HEK293T (cell line): ENCODE data around the gene ABO.

Experiments used
- BHLHE40 ChIP-seq: fragments of 450-650 bp; IDR thresholded peaks from 2 replicates; pipeline ENCODE4 v1.6.1; 2016; ENCODE audit warnings: mild to moderate bottlenecking, moderate library complexity, borderline replicate concordance
- NFRKB ChIP-seq: fragments of 450-650 bp; IDR thresholded peaks from 2 replicates; pipeline ENCODE4 v1.6.1; 2016; ENCODE audit warnings: mild to moderate bottlenecking, moderate library complexity
- PKNOX1 ChIP-seq: fragments of 450-650 bp; IDR thresholded peaks from 2 replicates; pipeline ENCODE4 v1.6.1; 2016
- SUZ12 ChIP-seq: fragments of 450-650 bp; IDR thresholded peaks from 2 replicates; pipeline ENCODE4 v1.6.1; 2016; ENCODE audit warnings: mild to moderate bottlenecking
- TARDBP ChIP-seq: fragments of 450-650 bp; IDR thresholded peaks from 2 replicates; pipeline ENCODE4 v1.6.1; 2016
- ZNF384 ChIP-seq: fragments of 450-650 bp; IDR thresholded peaks from 2 replicates; pipeline ENCODE4 v1.6.1; 2016

DNA sequence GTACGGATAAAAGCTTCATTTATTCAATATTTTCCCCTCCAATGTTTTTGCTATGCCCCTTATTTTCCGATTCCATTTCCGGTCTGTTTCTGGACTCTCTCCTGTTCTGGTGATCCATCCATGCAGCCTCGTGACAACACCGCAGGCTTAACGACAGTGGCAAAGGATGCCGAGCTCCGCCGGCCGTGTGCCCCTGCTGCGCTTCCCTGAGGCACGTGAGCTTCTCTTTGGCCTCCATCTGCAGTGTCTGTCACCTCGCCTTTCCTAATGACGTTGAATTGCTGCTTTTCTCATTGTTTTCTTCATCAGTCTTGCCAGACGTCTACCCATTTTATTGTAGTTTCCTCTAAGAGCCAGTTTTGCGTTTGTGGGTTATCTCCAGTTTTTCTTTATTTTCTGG is 32.3 kb upstream of the ABO start:
- no peak for TF ChIP-seq TARDBP
- TF ChIP-seq PKNOX1: no peak
- TF ChIP-seq SUZ12: no peak
- no peak for TF ChIP-seq BHLHE40
- no peak for TF ChIP-seq NFRKB
- no peak for TF ChIP-seq ZNF384
